Ramos (cell line): Measurements from ENCODE around the gene STK33.

Source experiments
- in situ Hi-C: fragments of 300-500 bp; cut with MboI; formaldehyde crosslinking; loops from one replicate; pipeline ENCODE4 v1.14.3; 2022; ENCODE audit warnings: low sequenced_read_pairs; ENCODE audit not compliant: unreplicated experiment

The STK33 gene

DNA sequence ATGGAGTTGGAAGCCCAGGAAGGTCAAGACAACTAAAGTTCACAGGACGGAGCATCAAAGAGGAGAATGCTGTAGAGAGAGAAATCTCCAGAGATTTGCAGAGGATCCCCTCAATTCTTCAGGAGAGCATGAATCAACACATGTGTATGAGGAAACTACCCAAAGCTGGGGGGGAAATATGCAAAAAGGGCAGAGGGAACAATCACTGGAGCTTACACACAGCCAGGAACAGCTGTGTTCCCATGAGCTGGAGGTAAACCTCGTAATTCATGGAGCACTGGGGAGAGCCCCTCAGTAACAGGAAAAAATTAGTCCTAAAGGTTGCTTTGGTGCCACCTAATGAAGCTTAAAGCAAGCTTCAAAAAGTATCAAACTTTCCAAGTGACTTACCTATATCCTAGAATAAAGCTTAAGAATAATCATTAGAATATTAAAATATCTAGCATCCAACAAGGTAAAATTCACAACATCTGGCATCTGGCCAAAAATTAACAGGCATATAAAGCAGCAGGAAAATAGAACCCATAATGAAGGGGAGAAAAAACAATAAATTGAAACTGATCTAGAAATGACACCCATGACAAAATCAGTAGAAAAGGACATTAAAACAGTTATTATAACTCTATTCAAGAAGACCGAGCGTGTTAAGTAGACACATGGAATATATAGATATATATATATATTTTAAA is 134.2 kb downstream of the STK33 start:
- in situ Hi-C loops, result no loop called here

DNA sequence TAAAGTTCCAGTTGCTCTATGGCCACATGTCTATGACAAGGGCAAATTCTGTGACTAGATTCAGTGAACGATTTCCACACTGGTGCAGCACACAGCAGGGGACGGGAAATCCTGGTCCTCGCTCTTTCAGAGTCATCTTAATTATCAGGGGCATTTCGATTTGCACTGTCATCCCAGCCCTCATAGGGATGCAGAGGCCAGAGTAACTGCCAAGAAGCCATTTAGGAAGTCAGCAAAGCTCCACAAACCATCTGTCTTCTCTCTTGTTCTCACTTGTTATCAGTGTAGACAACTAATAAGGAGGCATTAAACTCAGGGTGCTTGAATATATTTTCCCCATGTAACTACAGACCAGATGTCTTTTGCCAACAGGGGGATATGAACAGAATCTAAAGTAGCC is 151.7 kb downstream of the STK33 start:
- in situ Hi-C loops, result no loop called here

DNA sequence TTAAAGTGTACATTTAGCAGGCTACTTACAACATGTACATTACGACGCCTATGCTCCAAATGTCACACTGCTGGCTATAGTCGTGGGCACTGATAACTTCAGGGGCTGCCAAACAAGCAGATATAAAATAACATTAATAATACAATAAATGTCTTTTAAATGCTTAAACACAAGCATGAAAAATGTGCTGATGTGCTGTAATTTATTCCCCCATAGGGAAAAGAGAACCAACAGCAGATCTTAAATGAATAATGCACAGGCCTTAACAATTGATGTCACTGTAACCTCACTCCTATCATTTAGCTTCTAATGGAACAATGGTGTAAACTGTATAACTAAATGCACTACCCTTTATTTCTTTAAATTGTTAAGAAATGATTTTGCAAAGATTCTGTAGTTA is 153.4 kb downstream of the STK33 start:
- in situ Hi-C loops, result no loop called here

DNA sequence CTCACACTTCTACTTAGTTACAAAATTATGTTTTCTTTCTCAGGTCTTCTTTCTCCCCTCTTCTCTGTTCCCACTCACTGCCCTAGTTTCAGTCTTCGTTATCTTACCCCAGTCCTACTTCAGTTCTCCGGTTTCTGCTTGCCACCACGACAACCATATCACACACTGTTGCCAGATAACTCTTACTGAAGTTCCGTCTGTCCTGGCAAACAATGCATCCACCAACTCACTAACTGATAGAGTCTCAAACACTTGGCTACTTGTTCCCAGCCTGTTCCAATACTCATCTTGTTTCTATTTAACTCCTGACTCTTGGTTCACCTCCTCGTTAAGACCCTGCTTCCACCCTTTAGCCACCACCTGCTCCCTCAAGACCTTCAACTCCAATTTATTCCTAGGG is 164.5 kb downstream of the STK33 start:
- in situ Hi-C loops, result no loop called here

DNA sequence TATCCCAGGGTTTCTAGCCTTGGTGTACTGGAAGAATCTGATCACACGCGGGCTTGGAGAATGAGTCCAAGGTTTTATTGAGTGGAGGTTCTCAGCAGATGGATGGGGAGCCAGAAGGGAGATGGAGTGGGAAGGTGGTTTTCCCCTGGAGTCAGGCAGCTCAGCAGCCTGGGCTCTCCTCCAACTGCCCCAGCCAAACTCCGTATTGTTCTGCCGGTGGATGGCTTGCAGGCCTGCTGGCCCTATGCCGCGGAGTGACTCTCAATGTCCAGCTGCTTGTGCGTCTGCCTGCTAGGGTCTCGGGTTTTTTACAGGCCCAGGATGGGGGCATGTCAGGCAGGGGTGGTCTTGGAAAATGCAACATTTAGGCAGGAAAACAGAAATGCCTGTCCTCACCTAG is 168.0 kb downstream of the STK33 start:
- in situ Hi-C loops, result no loop called here

DNA sequence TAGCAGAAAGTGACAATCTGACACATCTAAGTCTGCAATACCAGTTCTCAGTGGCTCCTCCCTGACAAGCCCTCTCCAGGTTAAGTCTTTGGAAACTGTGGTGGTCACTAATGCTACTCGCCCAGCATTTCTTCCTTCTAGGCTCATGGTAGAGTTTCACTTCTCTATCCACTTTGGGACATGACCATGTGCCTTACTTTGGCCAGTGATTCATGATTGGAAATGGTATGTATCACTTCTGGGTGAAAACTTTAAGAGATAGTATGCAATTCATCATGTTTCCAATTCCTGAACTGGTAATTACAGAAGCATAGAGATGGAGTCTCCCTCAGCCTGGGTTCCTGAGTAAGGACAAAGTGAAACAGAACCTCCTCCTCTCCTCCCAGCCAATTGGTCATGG is 178.8 kb downstream of the STK33 start:
- in situ Hi-C loops, result no loop called here

DNA sequence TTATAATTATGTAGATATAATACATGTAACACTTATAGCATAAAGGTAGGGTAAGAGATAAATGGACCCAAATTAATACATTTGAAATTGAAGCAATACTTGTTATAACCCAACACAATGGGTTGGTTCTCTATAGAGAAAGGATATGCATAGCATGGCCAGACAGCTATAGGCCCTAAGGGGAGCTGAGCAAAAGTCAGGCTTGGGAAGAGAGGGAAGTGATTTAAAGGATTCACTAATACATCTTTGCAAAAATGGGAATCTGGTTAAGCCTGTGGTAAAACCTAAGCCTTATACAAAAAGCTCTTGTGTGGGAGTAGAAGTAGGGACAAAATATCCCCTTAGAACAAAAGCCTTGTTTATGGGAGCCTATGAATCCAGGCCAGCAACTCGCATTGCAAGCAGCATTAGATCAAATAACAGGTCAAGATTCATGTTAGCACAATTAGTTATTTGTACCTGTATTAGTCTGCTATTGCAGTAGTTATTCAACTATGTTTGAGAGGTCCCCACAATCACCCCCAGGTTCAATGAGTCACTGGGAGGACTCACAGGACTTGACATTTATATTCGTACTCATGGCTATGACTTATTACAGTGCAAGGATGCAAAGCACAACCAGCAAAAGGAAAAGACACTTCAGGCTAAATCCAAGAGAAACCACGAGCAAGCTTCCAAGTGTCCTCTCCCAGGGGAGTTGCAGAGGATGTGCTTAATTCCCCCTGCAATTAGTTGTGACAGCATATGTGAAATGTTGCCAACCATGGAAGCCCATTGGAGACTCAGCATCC is 185.7 kb downstream of the STK33 start:
- in situ Hi-C loops, result no loop called here

DNA sequence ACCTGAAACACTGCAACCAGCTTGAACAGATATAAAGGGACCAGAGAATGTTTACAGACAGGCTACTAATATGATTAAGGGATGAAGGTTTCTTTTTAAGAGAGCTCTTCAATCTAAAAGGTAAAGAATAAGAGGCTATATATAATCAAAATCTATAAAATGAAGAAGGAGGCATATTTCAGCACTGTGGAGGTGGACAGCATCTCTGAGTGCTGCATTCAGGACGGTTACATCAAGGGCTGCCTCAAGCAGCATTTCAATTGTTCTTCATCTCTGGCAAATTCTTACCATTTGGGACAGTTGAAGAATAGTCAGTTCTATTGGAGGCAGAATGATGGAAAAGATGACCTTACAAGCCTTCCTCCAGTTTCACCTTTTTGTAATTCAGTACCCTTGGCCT is 190.7 kb downstream of the STK33 start:
- in situ Hi-C loops, result no loop called here

DNA sequence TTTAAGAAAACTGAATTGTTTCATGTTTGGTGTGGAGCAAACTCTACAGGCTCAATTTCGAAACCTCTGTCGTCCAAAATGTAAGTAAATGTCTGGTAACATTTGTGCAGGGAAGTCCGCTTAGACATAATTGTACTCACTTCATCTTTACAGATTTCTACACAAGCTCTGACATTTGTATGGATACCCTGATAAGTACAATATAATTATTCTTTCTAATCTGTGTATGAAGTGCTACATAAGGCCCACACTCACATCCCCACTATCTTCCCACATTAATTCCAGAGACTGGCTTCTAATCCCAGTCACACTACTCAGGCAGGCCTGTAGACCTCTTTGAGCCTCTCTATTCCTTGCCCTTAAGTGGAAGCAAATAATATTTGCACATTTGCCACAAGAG is 201.1 kb downstream of the STK33 start:
- in situ Hi-C loops, result no loop called here

DNA sequence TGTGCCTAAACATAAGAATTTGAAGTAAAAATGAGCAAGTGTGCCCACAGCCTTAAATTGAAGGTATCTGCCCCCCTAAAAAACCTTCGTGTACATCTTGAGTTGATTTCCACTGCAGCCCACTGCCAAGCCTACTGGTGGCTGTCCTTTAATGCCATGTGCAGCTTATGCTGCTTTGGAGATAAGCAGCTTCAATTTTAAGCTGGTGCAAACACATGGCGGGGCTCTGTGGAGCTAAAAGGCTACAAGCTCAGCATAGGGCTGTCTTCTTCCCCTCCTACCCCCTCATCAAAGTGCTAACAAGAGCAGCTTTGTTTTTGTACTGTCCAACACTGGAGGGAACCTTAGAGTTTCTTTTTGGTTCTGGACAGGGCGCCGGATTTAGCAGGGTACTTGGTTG is 201.9 kb downstream of the STK33 start:
- in situ Hi-C loops, result no loop called here

DNA sequence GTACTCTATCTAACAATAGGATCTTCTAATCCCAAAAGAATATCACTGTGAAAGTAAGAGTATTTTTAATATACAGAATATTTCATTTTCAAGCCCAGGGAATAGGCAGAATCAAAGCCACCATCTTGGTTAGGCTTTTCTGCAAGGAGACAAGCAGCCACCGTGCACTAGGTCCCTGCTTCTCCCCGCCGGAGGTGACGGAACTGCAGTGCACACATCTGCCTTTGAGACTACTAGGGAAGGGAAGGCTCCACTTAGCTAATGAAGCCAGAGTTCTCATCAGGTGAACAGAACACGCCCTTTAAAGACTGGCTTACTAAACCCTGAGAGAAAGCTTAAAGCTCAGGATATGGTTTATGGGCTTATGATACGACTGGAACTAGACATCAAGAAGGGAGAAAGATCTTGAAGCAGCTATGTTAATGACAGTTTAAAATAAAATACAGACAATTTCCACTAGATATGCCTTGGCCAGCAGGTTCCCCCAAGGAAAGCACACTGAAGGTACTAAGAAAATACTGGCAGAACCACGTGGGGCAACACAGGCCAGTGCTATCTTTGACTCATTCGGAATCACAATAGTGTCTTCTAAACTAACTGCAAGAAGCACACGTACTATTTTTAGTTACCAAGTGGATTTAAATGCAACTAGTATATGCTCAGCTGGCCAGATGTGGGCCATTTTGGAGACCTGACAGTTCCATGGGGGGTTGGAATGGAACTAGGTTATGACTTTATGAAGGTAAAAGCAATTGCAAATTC is 203.0 kb downstream of the STK33 start:
- in situ Hi-C loops, result no loop called here

DNA sequence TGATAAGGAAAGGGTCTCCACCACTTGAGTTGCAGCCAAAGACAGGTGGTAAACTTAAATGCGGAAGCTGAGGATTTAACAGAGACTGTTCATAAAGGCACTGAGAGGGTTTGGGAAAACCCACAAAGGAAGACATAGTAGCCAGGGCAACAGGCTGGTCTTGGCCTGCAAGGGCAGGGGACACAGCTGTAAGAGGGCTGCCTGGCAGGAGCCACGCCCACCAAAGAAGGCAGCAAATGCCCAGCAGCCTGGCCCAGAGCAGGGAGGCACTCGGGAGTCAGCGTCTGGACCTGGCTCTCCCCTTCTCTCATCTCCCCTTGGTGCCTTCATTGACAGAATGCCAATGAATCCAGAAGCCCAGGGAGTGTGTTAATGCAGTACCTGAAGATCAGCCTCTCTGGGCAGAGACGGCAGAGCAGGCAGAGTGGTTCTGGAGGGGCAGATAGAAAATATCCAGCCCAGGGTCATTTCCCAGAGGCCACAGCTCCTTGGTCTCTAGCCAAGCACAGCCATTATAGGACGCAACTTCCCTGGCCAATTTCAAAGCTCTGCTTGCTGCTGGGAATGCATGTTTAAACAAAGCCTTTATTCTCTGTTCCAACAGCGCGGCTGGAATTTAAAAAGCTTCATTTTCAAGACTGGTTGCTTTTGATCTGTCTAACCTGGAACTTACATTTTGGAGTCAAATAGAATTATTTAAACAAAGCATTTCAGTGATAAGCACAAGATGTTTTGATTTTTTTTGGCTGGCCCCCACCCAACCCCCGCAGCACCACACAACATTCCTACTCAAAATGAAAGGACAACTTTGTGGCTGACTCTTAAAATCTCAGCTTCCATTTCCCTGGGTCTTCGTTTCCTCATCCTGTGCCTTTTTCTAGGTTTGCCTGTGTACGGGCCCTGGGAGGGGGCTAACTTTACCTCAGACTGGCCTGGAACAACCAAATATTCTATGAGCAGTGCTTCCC is 204.7 kb downstream of the STK33 start:
- in situ Hi-C loops, result no loop called here

DNA sequence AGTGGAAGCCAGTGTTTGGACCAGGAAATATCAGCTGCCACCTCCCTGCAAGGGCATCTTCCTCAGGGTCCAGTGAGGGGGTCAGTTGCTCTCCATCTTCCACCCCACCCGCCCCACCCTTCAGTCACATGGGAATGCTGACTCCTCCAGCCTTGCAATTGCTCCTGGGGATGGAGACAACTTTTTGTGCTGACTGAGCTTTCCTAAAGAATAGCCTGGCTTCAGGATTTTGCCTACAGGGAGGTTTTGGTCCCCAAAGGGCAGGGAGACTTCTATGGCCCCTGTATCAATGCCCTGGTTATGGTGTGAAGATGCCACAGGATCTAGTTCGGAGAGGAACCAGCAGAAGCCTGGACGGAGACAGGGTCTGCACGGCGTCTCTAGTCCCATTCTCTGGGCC is 206.3 kb downstream of the STK33 start:
- in situ Hi-C loops, result no loop called here

DNA sequence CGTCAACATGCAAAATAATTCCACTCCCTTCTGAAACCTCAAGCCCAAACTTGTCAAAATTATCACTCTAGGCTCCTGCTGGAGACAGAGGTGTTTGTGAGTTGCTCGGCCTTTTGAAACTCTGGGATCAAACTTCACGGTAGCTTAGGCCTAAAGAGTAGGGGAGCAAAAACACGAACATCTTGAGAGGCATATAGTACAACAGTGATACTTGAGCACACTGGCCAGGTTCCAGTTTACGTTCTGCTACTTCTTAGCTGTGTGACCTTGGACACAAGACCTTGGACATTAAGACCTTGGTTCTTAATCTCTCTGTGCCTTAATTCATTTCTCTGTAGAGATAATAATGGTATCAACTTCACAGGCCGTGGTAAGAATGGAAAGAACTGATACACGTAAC is 206.9 kb downstream of the STK33 start:
- in situ Hi-C loops, result no loop called here

DNA sequence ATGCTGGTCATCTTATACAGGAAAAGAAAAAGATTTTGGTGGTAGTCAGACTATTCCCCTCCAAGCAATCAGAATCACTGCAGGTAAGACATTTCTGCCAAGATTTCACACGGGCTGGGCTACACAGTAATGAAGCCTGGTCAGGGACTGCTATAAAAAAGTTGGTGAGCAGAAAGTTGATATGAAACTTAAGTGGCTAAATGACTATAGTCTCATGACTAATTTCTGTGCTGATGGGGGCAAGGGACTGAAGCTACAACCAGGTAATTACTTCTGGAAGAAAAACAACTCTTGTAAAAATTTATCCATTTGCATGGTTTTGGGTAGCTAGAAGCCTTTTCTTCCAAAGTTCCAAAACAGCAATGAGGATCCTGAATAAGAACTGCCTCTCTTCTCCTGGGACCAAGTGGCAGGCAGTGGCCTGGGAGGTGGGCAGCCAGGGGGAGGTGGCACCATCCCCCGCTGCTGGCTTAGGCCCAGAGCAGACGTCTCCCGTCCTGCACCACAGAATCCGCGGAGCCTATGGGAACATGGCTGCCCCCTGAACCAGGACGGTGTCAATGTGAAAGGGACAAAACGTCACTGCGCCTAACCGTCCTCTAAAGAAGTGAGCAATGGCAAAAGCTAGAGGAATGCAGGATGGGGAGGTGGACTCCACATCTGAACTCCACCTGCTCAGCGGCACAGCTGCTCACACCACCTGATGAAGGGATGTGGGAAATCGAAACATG is 207.7 kb downstream of the STK33 start:
- in situ Hi-C loops, result no loop called here

DNA sequence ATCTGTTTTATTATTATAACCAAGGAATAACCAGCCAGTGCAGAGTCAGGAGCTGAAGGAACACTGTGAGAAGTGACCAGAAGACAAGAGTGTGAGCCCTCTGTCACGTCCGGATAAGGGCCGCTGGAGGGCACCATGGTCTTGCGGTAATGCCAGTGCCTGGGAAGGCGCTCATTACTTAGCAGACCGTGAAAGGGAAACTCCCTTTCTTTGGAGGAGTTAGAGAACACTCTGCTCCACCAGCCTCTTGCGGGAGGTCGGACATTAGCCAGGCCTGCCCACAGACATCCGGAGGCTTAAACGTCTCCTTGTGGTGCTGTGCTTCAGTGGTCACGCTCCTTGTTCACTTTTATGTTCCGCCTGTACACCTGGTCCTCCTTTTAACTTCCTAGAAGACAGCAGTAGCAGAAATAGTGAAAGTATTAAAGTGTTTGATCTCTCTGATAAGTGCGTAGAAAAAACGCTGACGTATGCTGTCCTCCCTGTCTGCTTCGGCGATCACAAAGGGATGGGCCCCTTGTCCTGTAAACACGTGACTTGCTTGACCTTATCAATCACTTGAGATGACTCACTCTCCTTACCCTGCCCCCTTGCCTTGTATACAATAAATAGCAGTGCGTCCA is 209.7 kb downstream of the STK33 start:
- in situ Hi-C loops, result no loop called here

DNA sequence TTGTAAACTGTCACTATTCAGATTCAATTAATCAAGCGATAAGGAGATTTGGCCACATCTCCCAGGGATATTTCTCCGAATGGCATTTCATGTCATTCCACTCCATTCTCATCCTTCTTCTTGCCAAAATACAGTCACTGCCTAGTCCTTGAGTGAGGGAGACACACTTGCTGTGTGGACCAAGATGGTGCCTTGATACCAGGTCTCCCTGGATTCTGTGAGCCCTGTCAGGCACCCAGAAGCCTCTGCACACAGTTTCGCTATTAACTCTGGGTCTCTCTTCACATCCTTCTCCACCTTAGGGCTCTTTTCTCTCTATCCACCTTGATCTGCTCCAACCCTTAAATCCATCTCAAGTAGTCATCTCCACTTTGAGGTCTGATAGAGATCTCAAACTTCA is 210.4 kb downstream of the STK33 start:
- in situ Hi-C loops, result no loop called here

DNA sequence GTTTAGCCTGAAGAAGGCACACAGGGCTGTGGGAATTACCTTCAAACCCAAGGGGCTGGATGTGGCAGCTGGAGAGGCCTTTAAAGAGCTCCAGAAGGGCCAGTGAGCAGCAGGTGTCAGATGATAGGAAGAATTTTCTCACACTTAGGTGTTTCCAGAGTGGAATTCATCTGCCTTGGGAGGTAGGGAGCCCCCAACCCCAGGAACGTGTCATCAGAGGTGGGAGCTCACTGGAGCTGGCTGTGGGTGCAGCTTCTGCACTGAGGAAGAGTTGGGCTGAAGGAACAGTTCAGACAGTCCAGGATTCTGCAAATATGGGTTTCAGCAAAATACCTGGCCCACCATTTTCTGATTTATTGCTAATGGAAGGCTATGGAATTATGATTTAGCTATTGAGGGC is 210.8 kb downstream of the STK33 start:
- in situ Hi-C loops, result no loop called here

DNA sequence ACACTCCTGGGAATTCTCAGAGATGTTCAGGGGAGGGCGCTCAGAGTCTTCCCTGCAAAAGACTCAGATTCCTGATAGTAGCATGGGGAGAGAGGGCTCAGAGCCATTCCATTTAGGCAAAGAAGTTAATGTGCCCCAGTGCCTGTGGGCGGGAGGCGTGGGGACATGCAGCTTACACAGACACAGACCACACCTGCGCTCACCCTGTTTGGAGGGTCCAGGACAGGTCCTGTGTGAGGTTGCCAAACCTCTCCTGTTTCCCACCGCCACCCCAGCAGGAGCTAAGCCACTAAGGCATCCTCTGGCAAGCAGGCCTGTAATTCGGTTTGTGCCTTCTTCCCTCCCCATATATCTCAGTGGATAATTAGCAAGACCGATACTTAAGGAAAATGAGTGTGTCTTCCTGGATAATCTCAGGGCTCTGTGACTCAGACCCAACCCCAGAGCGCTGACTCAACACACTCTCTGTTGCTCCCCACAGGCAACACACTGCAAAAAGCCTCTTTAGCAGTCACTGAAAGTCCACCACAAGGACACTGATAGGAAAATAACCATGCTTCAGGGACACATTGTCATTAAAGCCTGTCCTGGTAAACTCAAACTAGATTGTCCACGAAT is 211.5 kb downstream of the STK33 start:
- in situ Hi-C loops, result no loop called here
